ENCODE data around the gene MINDY4B.

DNA sequence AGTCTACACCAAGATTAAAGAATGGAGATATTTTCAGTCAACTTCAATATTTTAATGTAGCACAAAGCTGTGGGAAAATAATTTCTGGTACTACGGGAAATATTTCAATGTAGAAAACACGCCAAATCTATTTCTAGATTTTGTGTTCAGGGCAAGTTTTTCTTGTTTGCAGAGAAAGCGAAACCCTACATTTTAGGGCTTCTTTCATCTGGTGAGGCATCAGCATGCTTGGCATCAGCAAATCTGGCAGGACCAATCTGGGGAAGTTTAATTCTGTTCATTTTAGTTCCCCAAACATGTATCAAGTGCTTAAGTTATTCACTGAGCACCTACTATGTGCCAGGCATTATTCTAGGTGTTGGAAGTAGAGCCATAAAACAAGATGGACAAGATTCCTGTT lies 37.0 kb upstream of the MINDY4B start:
- TF ChIP-seq POLR2A (IDR thresholded peaks at IDR 0.05): no peak
- no peak for TF ChIP-seq CTCF (IDR thresholded peaks at IDR 0.05)
